HCT116 (cell line): ENCODE measurements around the gene ITPK1. TPM values are rescaled to one million over a fixed set of nuclear protein-coding genes. Genes with fewer than 3 reads are reported as not detected.

ENCODE experiments used
- ATAC-seq: fragments of 200-7000 bp; cut with Tn5 transposase; 2 replicates; pipeline ENCODE4 v1.9.1; 2020; ENCODE audit warnings: mild to moderate bottlenecking, moderate library complexity
- BruUV-seq: library from RNA; stranded (reverse); fragments of 400-500 nt; replicated peaks from 2 replicates; lab custom pipeline; 2021; lab: Mats Ljungman, UMichigan
- CTCF ChIA-PET: fragments of 300-600 bp; sonication (Branson Sonifier 250); formaldehyde crosslinking; loops from one replicate; lab custom pipeline; 2021; ENCODE audit warnings: antibody characterized with exemption; lab: Charles Lee
- POLR2A ChIA-PET: fragments of 300-600, 350-600 bp; sonication (Branson Sonifier 250); formaldehyde crosslinking; loops from one replicate; lab custom pipeline; 2021; ENCODE audit warnings: antibody characterized with exemption; lab: Charles Lee
- RAD21 ChIA-PET, 2 experiments: fragments of 300-600 bp; sonication (Branson Sonifier 250); formaldehyde crosslinking; loops; one replicate each; lab custom pipeline; 2023; ENCODE audit warnings: low total read pairs in 2 of 2; ENCODE audit not compliant: uncharacterized antibody in 2 of 2, unreplicated experiment in 2 of 2, low non-redundant PET in 1 of 2; lab: Charles Lee
- DNase-seq: peaks from one replicate; pipeline ENCODE4 v3.0.0-alpha.2; 2010; ENCODE audit warnings: low read depth, low spot score
- H2AFZ ChIP-seq: fragments of 200-600 bp; shearing (Covaris generic), sonication (generic); 2 replicates; pipeline ENCODE4 v1.6.1; 2017; ENCODE audit warnings: low read depth, mixed run types, mixed read lengths, antibody characterized with exemption, low read length; ENCODE audit not compliant: poor library complexity, severe bottlenecking
- H3K27ac ChIP-seq: 2 replicates; pipeline ENCODE4 v1.5.1; 2012; ENCODE audit warnings: low read depth, low read length
- H3K27me3 ChIP-seq: fragments of 200-600 bp; sonication (generic); 2 replicates; pipeline ENCODE4 v1.6.1; 2016; ENCODE audit warnings: mixed run types, low read length, mixed read lengths; ENCODE audit not compliant: insufficient read depth
- H3K36me3 ChIP-seq, 2 experiments: fragments of 200-500 bp in 1 of 2; fragments of 200-600 bp in 1 of 2; sonication (Bioruptor generic) in 1 of 2; sonication (generic) in 1 of 2; 2 replicates each; pipeline versions ENCODE4 v1.5.1 to v1.6.1; 2014 to 2016; ENCODE audit warnings: low read length in 2 of 2, inconsistent platforms in 1 of 2, mixed read lengths in 1 of 2, mixed run types in 1 of 2; ENCODE audit not compliant: insufficient read depth in 2 of 2, control insufficient read depth in 1 of 2
- H3K4me1 ChIP-seq, 2 experiments: fragments of 200-600 bp in 1 of 2; sonication (generic) in 1 of 2; 2 replicates each; pipeline versions ENCODE4 v1.5.1 to v1.6.1; 2012 to 2017; ENCODE audit warnings: low read length in 2 of 2, inconsistent platforms in 1 of 2, mild to moderate bottlenecking in 1 of 2, mixed read lengths in 1 of 2, mixed run types in 1 of 2, moderate library complexity in 1 of 2; ENCODE audit not compliant: insufficient read depth in 2 of 2, control insufficient read depth in 1 of 2
- H3K4me2 ChIP-seq: fragments of 200-600 bp; sonication (generic); 2 replicates; pipeline ENCODE4 v1.6.1; 2017; ENCODE audit warnings: mixed run types, low read length, mixed read lengths
- H3K4me3 ChIP-seq, 2 experiments: fragments of 200-600 bp in 1 of 2; sonication (generic) in 1 of 2; replicated peaks in 1 of 2; 2 replicates each; pipeline ENCODE4 v1.5.1; 2011 to 2016; ENCODE audit warnings: low read length in 2 of 2, control low read depth in 1 of 2, low read depth in 1 of 2, mild to moderate bottlenecking in 1 of 2, mixed read lengths in 1 of 2, mixed run types in 1 of 2
- H3K79me2 ChIP-seq: fragments of 200-600 bp; sonication (generic); 2 replicates; pipeline ENCODE4 v1.6.1; 2017; ENCODE audit warnings: mild to moderate bottlenecking, mixed run types, low read length, moderate library complexity, mixed read lengths; ENCODE audit not compliant: insufficient read depth
- H3K9ac ChIP-seq: fragments of 200-600 bp; sonication (generic); 2 replicates; pipeline ENCODE4 v1.6.1; 2016; ENCODE audit warnings: low read length, mixed read lengths
- H3K9me2 ChIP-seq: fragments of 200-600 bp; sonication (generic), shearing (Covaris generic); 2 replicates; pipeline ENCODE4 v1.6.1; 2017; ENCODE audit warnings: mixed run types, mild to moderate bottlenecking, moderate library complexity; ENCODE audit not compliant: insufficient read depth
- H3K9me3 ChIP-seq, 2 experiments: fragments of 200-500 bp in 1 of 2; fragments of 200-600 bp in 1 of 2; sonication (Bioruptor generic) in 1 of 2; sonication (generic) in 1 of 2; 2 replicates each; pipeline ENCODE4 v1.6.1; 2014 to 2017; ENCODE audit warnings: low read length in 2 of 2, mixed read lengths in 2 of 2, inconsistent platforms in 1 of 2, low read depth in 1 of 2, mild to moderate bottlenecking in 1 of 2, mixed run types in 1 of 2, moderate library complexity in 1 of 2; ENCODE audit not compliant: control insufficient read depth in 1 of 2, insufficient read depth in 1 of 2
- H4K20me1 ChIP-seq: fragments of 200-600 bp; sonication (generic), shearing (Covaris generic); 2 replicates; pipeline ENCODE4 v1.6.1; 2017; ENCODE audit warnings: mixed run types, mild to moderate bottlenecking, moderate library complexity; ENCODE audit not compliant: insufficient read depth
- CBX3 ChIP-seq: IDR thresholded peaks from 2 replicates; pipeline ENCODE4 v1.6.1; 2012; ENCODE audit warnings: low read depth
- CEBPB ChIP-seq: IDR thresholded peaks from 2 replicates; pipeline ENCODE4 v1.6.1; 2012; ENCODE audit warnings: low read depth
- EGR1 ChIP-seq: IDR thresholded peaks from 2 replicates; pipeline ENCODE4 v1.6.1; 2012; ENCODE audit warnings: low read depth
- ELF1 ChIP-seq: IDR thresholded peaks from 2 replicates; pipeline ENCODE4 v1.6.1; 2012; ENCODE audit warnings: low read depth, borderline replicate concordance
- EZH2 ChIP-seq: fragments of 200-600 bp; sonication (generic); IDR thresholded peaks from 2 replicates; pipeline ENCODE4 v1.6.1; 2017; ENCODE audit warnings: antibody characterized with exemption, mixed run types
- EZH2phosphoT487 ChIP-seq: fragments of 200-600 bp; IDR thresholded peaks from 2 replicates; pipeline ENCODE4 v1.6.1; 2018; ENCODE audit warnings: antibody characterized with exemption, borderline replicate concordance
- JUND ChIP-seq: IDR thresholded peaks from 2 replicates; pipeline ENCODE4 v1.6.1; 2012
- MAX ChIP-seq: IDR thresholded peaks from 2 replicates; pipeline ENCODE4 v1.6.1; 2012
- POLR2A ChIP-seq: IDR thresholded peaks from 2 replicates; pipeline ENCODE4 v1.7.0; 2011; ENCODE audit warnings: borderline replicate concordance; ENCODE audit not compliant: insufficient read depth, insufficient read length; ENCODE audit errors: extremely low read depth
- POLR2AphosphoS5 ChIP-seq: IDR thresholded peaks from 2 replicates; pipeline ENCODE4 v1.6.1; 2011; ENCODE audit warnings: mild to moderate bottlenecking, low read depth, low read length, moderate library complexity
- SIN3A ChIP-seq: IDR thresholded peaks from 2 replicates; pipeline ENCODE4 v1.6.1; 2012; ENCODE audit warnings: low read depth
- SP1 ChIP-seq: IDR thresholded peaks from 2 replicates; pipeline ENCODE4 v1.6.1; 2012; ENCODE audit warnings: low read depth
- SRF ChIP-seq: IDR thresholded peaks from 2 replicates; pipeline ENCODE4 v1.6.1; 2012; ENCODE audit warnings: low read depth
- YY1 ChIP-seq: IDR thresholded peaks from 2 replicates; pipeline ENCODE4 v1.6.1; 2011; ENCODE audit warnings: low read length, low read depth, moderate library complexity, mild to moderate bottlenecking; ENCODE audit not compliant: insufficient replicate concordance; ENCODE audit errors: extremely low read depth
- ZFX ChIP-seq: fragments of 450-650 bp; IDR thresholded peaks from 2 replicates; pipeline ENCODE4 v1.6.1; 2017
- ZNF274 ChIP-seq: fragments of 200-500 bp; sonication (Bioruptor generic); IDR thresholded peaks from 2 replicates; pipeline ENCODE4 v1.6.1; 2014; ENCODE audit warnings: mild to moderate bottlenecking, low read depth, low read length, inconsistent platforms
- intact Hi-C: fragments of 100-400 bp; cut with micrococcal nuclease; formaldehyde crosslinking; loops from 2 replicates; pipeline ENCODE4 v1.10.0; 2022
- total RNA-seq: library from RNA; stranded (reverse); gene quantifications from one replicate; pipeline ENCODE4 v1.2.1, GENCODE V29; 2021; ENCODE audit not compliant: unreplicated experiment
- TF ChIP-seq, protein P1 (sequence below): IDR thresholded peaks from 2 replicates; pipeline ENCODE4 v1.6.1; 2012; ENCODE audit warnings: low read depth
- TF ChIP-seq, protein P2 (sequence below): IDR thresholded peaks from 2 replicates; pipeline ENCODE4 v1.6.1; 2011; ENCODE audit warnings: mild to moderate bottlenecking, low read length, moderate library complexity; ENCODE audit not compliant: insufficient replicate concordance; ENCODE audit errors: extremely low read depth
- TF ChIP-seq, protein P3 (sequence below): IDR thresholded peaks from 2 replicates; pipeline ENCODE4 v1.6.1; 2012
- TF ChIP-seq, protein P4 (sequence below), 3 experiments: fragments of 200-600 bp in 1 of 3; sonication (generic) in 1 of 3; IDR thresholded peaks in 2 of 3; conservative IDR thresholded peaks in 1 of 3; 2 replicates each; pipeline ENCODE4 v1.5.1; 2012 to 2017; ENCODE audit warnings: low read depth in 2 of 3, low read length in 2 of 3, antibody characterized with exemption in 1 of 3, borderline replicate concordance in 1 of 3, control low read depth in 1 of 3, mild to moderate bottlenecking in 1 of 3, mixed read lengths in 1 of 3, mixed run types in 1 of 3, moderate library complexity in 1 of 3; ENCODE audit not compliant: insufficient read depth in 1 of 3

ITPK1 gene
- total RNA-seq, 1 experiment from 2014 or later = 70.2 TPM

GRCh38 chr14:93126111-93126510 lies 10.4 kb upstream of the ITPK1 start:
- Histone ChIP-seq H3K27me3 (no peaks in the 10 kb centered on the region), H3K9me3 (no peaks in the 10 kb centered on the region), H3K4me1 (peaks cover under 1% of the 10 kb centered on the region in 2 experiments; a peak in 2 of 4 replicates), H3K27ac (no peak overlapping the region), H3K79me2 (no peaks in the 10 kb centered on the region), H3K9me2 (no peaks in the 10 kb centered on the region), H3K4me3 (no peak overlapping the region), H3K36me3 (no peaks in the 10 kb centered on the region), H3K4me2 (no peak overlapping the region), H3K9ac (no peak overlapping the region), H4K20me1 (no peaks in the 10 kb centered on the region), H2AFZ (no peak overlapping the region)
- CTCF ChIA-PET = interaction anchor here (0.9 kb wide), 1 partner anchor 13 kb away, joined by 3 read pairs; no protein-coding TSS in a partner anchor
- TF ChIP-seq ELF1 (no peak), CBX3 (no peak), EGR1 (no peak), EZH2phosphoT487 (no peak), POLR2A (no peak), POLR2AphosphoS5 (no peak), SIN3A (no peak), YY1 (no peak), SRF (no peak), ZNF274 (no peak), CEBPB (no peak), ZFX (no peak), EZH2 (no peak), MAX (no peak), SP1 (no peak), JUND (no peak)
- TF ChIP-seq, protein P1, sequence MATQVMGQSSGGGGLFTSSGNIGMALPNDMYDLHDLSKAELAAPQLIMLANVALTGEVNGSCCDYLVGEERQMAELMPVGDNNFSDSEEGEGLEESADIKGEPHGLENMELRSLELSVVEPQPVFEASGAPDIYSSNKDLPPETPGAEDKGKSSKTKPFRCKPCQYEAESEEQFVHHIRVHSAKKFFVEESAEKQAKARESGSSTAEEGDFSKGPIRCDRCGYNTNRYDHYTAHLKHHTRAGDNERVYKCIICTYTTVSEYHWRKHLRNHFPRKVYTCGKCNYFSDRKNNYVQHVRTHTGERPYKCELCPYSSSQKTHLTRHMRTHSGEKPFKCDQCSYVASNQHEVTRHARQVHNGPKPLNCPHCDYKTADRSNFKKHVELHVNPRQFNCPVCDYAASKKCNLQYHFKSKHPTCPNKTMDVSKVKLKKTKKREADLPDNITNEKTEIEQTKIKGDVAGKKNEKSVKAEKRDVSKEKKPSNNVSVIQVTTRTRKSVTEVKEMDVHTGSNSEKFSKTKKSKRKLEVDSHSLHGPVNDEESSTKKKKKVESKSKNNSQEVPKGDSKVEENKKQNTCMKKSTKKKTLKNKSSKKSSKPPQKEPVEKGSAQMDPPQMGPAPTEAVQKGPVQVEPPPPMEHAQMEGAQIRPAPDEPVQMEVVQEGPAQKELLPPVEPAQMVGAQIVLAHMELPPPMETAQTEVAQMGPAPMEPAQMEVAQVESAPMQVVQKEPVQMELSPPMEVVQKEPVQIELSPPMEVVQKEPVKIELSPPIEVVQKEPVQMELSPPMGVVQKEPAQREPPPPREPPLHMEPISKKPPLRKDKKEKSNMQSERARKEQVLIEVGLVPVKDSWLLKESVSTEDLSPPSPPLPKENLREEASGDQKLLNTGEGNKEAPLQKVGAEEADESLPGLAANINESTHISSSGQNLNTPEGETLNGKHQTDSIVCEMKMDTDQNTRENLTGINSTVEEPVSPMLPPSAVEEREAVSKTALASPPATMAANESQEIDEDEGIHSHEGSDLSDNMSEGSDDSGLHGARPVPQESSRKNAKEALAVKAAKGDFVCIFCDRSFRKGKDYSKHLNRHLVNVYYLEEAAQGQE = no peak
- TF ChIP-seq, protein P2, sequence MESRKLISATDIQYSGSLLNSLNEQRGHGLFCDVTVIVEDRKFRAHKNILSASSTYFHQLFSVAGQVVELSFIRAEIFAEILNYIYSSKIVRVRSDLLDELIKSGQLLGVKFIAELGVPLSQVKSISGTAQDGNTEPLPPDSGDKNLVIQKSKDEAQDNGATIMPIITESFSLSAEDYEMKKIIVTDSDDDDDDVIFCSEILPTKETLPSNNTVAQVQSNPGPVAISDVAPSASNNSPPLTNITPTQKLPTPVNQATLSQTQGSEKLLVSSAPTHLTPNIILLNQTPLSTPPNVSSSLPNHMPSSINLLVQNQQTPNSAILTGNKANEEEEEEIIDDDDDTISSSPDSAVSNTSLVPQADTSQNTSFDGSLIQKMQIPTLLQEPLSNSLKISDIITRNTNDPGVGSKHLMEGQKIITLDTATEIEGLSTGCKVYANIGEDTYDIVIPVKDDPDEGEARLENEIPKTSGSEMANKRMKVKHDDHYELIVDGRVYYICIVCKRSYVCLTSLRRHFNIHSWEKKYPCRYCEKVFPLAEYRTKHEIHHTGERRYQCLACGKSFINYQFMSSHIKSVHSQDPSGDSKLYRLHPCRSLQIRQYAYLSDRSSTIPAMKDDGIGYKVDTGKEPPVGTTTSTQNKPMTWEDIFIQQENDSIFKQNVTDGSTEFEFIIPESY = no peak
- TF ChIP-seq, protein P3, sequence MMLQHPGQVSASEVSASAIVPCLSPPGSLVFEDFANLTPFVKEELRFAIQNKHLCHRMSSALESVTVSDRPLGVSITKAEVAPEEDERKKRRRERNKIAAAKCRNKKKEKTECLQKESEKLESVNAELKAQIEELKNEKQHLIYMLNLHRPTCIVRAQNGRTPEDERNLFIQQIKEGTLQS = no peak
- TF ChIP-seq, protein P4, sequence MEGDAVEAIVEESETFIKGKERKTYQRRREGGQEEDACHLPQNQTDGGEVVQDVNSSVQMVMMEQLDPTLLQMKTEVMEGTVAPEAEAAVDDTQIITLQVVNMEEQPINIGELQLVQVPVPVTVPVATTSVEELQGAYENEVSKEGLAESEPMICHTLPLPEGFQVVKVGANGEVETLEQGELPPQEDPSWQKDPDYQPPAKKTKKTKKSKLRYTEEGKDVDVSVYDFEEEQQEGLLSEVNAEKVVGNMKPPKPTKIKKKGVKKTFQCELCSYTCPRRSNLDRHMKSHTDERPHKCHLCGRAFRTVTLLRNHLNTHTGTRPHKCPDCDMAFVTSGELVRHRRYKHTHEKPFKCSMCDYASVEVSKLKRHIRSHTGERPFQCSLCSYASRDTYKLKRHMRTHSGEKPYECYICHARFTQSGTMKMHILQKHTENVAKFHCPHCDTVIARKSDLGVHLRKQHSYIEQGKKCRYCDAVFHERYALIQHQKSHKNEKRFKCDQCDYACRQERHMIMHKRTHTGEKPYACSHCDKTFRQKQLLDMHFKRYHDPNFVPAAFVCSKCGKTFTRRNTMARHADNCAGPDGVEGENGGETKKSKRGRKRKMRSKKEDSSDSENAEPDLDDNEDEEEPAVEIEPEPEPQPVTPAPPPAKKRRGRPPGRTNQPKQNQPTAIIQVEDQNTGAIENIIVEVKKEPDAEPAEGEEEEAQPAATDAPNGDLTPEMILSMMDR (IDR thresholded peaks at IDR 0.05 in 2 of 3, conservative IDR thresholded peaks at IDR 0.05 in 1 of 3; ENCODE audit: borderline replicate concordance in 1 of 3, insufficient read depth in 1 of 3, low read depth in 2 of 3, low read length in 2 of 3) = no peak
- RAD21 ChIA-PET = no interaction called here
- ATAC-seq (no peak), DNase-seq (no peak)
- BruUV-seq = no TSS peak
- POLR2A ChIA-PET = no interaction called here
- intact Hi-C loops = no loop called here
